Measurements from ENCODE around the gene BBS7.

Gene BBS7

GRCh38 chr4:121800638-121800960 is 69.7 kb downstream of the BBS7 start:
- in situ Hi-C loops (cut with HindIII; ENCODE audit: low sequenced_read_pairs) = no loop called here
- DNase-seq (ENCODE audit: low read depth, low spot score) = no peak
- H3K4me3 ChIP-seq (ENCODE audit: low read depth, low read length) = peak overlapping the region; percentile 95
- TF ChIP-seq CTCF (IDR thresholded peaks at IDR 0.05; ENCODE audit: low read depth, low read length) = no peak

- in situ Hi-C loops (cut with HindIII; ENCODE audit: low sequenced_read_pairs) = no loop called here
- no peak overlapping the region for H3K4me3 ChIP-seq (ENCODE audit: low read depth, low read length)
- no peak for DNase-seq (ENCODE audit: low read depth, low spot score)
- TF ChIP-seq CTCF (IDR thresholded peaks at IDR 0.05; ENCODE audit: low read depth, low read length) = no peak
Observed at GRCh38 chr4:121799867-121800501, 70.3 kb downstream of the BBS7 start.

GRCh38 chr4:121799208-121799823 is 71.0 kb downstream of the BBS7 start:
- H3K4me3 ChIP-seq (ENCODE audit: low read depth, low read length) = no peak overlapping the region
- DNase-seq (ENCODE audit: low read depth, low spot score) = no peak
- in situ Hi-C loops (cut with HindIII; ENCODE audit: low sequenced_read_pairs) = no loop called here
- TF ChIP-seq CTCF (IDR thresholded peaks at IDR 0.05; ENCODE audit: low read depth, low read length) = no peak

GRCh38 chr4:121796283-121796682 is 74.0 kb downstream of the BBS7 start:
- in situ Hi-C loops (cut with HindIII; ENCODE audit: low sequenced_read_pairs) = no loop called here
- no peak for TF ChIP-seq CTCF (IDR thresholded peaks at IDR 0.05; ENCODE audit: low read depth, low read length)

GRCh38 chr4:121794505-121795188 is 75.6 kb downstream of the BBS7 start:
- TF ChIP-seq CTCF (IDR thresholded peaks at IDR 0.05; ENCODE audit: low read depth, low read length) = no peak
- H3K4me3 ChIP-seq (ENCODE audit: low read depth, low read length) = no peak overlapping the region
- in situ Hi-C loops (cut with HindIII; ENCODE audit: low sequenced_read_pairs) = no loop called here
- DNase-seq (ENCODE audit: low read depth, low spot score) = no peak

More at GRCh38 chr4:121796283-121796682, 74.0 kb downstream of the BBS7 start:
- no peak for DNase-seq (ENCODE audit: low read depth, low spot score)
- H3K4me3 ChIP-seq (ENCODE audit: low read depth, low read length) = no peak overlapping the region

GRCh38 chr4:121792966-121793365 is 77.3 kb downstream of the BBS7 start:
- no peak for DNase-seq (ENCODE audit: low read depth, low spot score)
- no peak for TF ChIP-seq CTCF (IDR thresholded peaks at IDR 0.05; ENCODE audit: low read depth, low read length)
- no peak overlapping the region for H3K4me3 ChIP-seq (ENCODE audit: low read depth, low read length)
- in situ Hi-C loops (cut with HindIII; ENCODE audit: low sequenced_read_pairs) = no loop called here
